OCI-LY1 (cell line): ENCODE results near the gene FLT3.

Experiments used
- CTCF ChIP-seq: fragments of 200-600 bp; sonication (generic), shearing (Covaris generic); IDR thresholded peaks from 2 replicates; pipeline ENCODE4 v1.5.1; 2017; ENCODE audit warnings: mild to moderate bottlenecking, antibody characterized with exemption, low read length, moderate library complexity, mixed read lengths
- EZH2 ChIP-seq: fragments of 200-600 bp; sonication (generic), shearing (Covaris generic); IDR thresholded peaks from 2 replicates; pipeline ENCODE4 v1.8.0; 2017; ENCODE audit warnings: borderline replicate concordance, mixed run types, mild to moderate bottlenecking, antibody characterized with exemption, low read length, moderate library complexity, mixed read lengths

- no peak for TF ChIP-seq CTCF
- no peak for TF ChIP-seq EZH2
These were observed 87.5 kb downstream of the FLT3 start for GRCh38 chr13:28012896-28013295.
